Activated CD8-positive, alpha-beta memory T cell treated with anti-CD3 and anti-CD28 coated beads for 4 hours (primary cell): ENCODE measurements around the gene TRIM24.
A peak's percentile ranks its signal among the peaks of the same experiment; 100 is the strongest.
"Not testable (repeated sequence)": the region's sequence is repeated elsewhere in the genome, so short reads cannot be mapped to it uniquely, and the experiment has no call there.

Experiments
- DNase-seq, 2 donors: peaks; one replicate each; pipeline ENCODE4 v3.0.0-alpha.2; 2020; ENCODE audit warnings: low read depth in 2 of 2

TRIM24 gene

DNA sequence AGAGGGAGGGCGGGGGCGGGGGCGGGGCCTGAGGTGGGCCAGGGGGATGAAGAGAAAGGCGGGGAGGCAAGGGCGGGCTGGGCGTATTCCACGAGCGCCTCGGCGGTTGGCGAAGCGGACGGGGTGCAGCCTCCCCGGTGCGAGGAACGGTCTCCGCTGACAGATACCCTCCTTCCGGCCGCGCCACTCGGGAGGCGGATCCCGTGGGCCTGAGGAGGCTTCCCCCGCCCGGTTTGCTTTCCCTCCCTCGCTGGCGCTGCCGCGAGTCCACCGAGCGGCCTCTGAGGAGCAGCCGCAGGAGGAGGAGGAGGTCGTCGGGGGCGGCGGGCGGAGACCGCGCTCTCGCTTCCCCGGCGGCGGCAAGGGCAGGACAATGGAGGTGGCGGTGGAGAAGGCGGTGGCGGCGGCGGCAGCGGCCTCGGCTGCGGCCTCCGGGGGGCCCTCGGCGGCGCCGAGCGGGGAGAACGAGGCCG lies at the start of gene TRIM24:
TSS of gene TRIM24 (plus strand) at position 84 of the 473 bp plus-strand sequence. CDS start at position 374, 290 bp downstream.
- no peak for DNase-seq

GRCh38 chr7:138412077-138412476 lies 48.0 kb upstream of the TRIM24 start:
- DNase-seq = not testable (repeated sequence)

GRCh38 chr7:138412921-138413320 lies 47.1 kb upstream of the TRIM24 start:
- not testable (repeated sequence) for DNase-seq

DNA sequence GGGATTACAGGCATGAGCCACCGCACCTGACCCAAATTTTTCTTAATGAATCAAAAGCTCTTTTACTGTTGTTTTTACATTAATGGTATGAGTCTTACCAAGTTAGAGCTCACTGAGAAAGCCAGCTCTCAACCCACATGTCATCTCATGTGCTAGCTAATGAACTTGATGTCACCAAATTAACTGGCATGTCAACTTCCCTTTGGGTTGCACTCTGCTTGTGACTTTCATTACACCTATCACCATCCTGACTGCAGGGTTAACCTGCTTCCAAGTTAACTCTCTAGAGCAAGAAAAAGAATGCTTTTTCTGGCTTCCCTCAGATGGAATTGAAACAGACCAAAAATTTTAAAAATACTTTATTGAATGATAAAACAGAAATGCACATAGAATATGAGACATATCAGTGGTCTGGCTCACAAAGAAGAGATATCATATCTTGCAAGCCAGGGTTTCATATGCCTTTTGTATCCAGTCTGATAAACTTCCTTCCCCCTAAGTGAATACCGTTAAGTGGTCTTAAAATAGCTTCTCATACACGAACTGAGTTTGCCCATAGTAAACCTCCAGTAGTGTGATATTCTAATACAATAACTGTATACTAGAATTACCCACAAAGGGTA lies 42.9 kb upstream of the TRIM24 start:
- no peak for DNase-seq

- DNase-seq = no peak
These were observed 42.3 kb upstream of the TRIM24 start for GRCh38 chr7:138417764-138418163.

GRCh38 chr7:138418403-138418802 lies 41.7 kb upstream of the TRIM24 start:
- DNase-seq = not testable (repeated sequence)

DNA sequence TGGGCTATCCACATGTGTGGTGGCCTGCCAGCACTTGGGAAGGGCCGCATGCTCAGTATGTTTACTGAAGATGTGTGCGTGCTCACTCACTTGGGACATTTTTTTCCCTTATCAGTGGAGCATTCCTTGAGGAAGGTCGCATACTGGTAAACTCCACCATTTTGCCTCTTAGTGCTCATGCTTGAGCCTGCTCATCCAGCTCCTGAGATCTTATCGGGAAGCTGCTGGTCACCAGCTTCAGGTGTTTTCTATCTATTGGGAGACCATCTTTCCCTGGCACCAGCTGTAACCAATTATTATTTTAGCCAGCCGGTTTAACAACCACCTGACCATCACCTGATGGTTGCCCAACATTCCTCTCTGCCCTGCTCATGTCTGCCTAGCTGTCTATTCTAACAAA lies 35.0 kb upstream of the TRIM24 start:
- DNase-seq = no peak

DNA sequence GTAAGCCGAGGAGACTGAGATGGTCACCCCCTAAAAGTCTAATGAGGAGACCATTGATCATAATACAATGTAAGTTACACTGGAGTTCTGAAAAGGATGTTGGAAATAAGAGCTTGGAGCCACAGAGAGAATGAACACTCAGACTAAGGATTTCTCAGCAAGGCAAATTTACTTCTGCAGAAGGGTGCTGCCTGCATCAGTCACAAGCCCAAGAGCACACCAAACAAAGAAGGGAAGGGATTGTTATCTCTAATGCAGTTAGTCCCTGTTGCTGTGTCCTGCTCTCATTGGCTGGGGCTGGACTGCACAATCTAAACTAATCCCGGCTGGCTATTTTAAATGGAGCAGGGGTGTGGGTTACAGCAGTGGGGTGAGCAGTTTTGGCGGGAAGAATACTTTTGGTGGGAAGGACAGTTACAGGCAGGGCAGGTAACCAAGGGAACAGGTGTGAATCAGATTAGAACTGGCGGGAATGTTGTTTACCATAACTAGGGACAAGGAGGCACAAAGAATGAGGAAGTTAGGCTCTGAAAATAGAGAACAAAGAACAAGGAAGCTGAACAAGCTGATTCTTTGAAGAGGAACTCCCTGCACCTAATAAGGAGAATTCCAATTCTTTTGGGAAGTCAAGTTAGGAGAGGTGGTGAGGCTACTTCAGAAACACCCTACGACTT lies 30.3 kb upstream of the TRIM24 start:
- no peak for DNase-seq

DNA sequence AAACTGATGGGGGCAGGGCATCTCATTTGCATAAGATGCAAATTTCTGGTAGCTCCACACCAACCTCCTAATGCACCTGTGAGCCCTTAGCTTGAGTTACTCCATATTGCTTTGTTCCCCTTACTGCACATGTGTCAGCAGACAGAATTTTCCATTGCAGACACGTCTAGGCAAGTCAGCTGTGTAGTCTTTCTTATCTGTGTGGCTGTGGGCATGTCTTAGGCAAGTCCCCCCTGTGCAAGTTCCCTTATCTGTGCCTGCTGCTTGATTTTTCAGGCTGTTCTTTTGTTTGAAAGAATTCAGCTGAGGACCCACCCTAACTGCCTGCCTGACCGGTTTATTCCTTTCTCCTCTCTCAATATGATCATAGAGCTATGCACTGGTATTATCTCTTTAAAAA lies 28.5 kb upstream of the TRIM24 start:
- DNase-seq = no peak

GRCh38 chr7:138433583-138434443 lies 26.2 kb upstream of the TRIM24 start:
- no peak for DNase-seq

GRCh38 chr7:138434597-138435019 lies 25.5 kb upstream of the TRIM24 start:
- DNase-seq = no peak

DNA sequence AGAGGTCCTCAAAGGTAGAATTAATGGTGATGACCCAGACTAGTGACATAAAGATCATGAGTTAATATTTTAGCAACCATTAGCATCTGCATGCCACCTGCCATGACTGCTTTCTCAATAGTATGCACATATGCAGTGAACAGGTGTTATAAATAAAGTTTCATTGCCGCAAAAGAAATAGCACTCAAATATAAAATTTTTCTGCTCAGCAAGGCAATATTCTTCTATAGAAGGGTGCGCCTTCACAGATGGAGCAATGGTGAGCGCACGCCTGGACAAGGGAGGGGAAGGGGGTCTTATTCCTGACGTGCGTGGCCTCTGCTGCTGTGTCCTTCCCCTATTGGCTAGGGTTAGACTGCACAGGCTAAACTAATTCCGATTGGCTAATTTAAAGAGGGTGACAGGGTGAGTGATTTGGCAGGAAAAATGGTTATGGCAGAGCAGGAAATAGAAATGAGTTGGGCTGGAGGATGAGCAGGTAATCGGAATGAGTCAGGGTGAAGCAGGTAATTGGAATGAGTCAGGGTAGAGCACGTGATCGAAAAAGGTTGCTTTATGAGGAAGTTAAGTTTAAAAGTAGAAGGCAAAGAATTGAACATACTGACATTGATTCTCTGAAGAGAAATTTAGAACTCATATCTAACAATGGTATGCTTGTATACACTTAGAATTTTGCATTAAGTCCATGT lies 24.7 kb upstream of the TRIM24 start:
- no peak for DNase-seq

- no peak for DNase-seq
These were observed 23.7 kb upstream of the TRIM24 start for GRCh38 chr7:138436388-138436787.

DNA sequence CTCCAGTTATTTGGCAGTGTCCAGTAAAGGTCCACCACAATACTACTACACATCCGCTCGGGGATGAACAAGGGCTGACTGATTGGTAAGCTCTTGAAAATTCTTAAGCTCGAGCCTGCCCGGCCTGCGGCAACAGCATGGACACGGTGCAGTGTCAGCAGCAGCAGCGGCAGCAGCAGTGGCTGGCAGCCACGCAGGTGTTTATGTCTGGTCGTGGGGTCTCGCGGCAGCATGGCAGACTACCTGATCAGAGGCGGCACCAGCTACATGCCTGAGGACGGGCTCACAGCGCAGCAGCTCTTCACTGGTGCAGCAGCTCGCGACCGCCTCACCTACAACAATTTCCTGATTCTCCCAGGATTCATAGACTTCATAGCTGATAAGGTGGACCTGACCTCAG lies 19.6 kb upstream of the TRIM24 start:
- DNase-seq = no peak

DNA sequence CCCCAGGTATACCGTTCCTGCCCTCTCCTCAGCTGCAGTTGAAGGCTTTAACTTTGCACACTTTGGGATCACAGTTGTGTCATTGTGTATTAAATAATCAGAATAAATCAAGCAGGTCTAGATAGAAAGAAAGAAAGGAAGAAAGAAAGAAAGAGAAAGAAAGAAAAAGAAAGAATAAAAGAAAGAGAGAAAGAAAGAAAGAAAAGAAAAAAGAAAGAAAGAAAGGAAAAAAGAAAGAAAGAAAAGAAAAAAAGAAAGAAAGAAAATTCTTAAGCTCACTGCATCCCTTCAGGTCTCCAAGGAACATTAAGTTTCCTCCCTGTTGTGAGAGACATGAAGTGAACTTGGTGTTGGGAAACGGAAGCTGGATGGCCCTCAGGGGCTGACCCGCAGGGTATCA lies 17.2 kb upstream of the TRIM24 start:
- no peak for DNase-seq

GRCh38 chr7:138449580-138449979 lies 10.5 kb upstream of the TRIM24 start:
- DNase-seq = peak in 1 of 2 donors; percentile 5

DNA sequence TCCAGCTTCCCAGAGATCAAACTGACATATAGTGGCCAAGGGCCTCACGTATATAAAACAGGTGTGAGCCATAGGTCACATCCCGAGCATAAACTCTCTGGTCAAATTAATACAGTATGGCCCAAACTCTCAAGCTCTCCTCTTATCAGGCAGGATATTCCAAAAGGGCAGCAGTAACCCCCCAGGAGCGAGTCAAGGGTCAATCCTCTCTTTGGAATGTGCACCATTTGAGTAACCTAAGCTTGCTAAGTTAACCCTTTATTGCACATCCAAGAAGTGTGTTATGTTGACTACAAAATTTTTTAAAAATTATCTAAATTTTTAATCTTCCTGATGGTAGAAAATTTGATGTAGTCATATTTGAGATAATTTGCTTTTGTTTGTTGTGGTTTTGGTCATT lies 4.5 kb upstream of the TRIM24 start:
- DNase-seq = no peak

- DNase-seq = no peak
These were observed 3.8 kb upstream of the TRIM24 start for GRCh38 chr7:138456220-138456619.

- DNase-seq = no peak
These were observed 1.3 kb upstream of the TRIM24 start for GRCh38 chr7:138458576-138459412.

- DNase-seq = peak; percentile 94 to 96
These were observed 465 bp upstream of the TRIM24 start for GRCh38 chr7:138459413-138460175.
